Fibroblast of villous mesenchyme (primary cell): ENCODE measurements around the gene SNX25. TPM values are rescaled to one million over a fixed set of nuclear protein-coding genes. Genes with fewer than 3 reads are reported as not detected.

Source experiments
- DNase-seq: peaks from one replicate; pipeline ENCODE4 v3.0.0-alpha.2; 2010; ENCODE audit warnings: low read depth
- H3K4me3 ChIP-seq: 2 replicates; pipeline ENCODE4 v1.5.1; 2011; ENCODE audit warnings: low read depth, mild to moderate bottlenecking, low read length
- CTCF ChIP-seq: IDR thresholded peaks from 2 replicates; pipeline ENCODE4 v1.5.1; 2012; ENCODE audit warnings: low read depth, mild to moderate bottlenecking, low read length; ENCODE audit not compliant: insufficient read depth
- total RNA-seq: library from RNA; depleted of rRNA; stranded (reverse); fragments of >200 nt; gene quantifications from 2 replicates; pipeline ENCODE4 v1.2.3, GENCODE V29; 2012

SNX25 gene
- total RNA-seq, 1 donor = 47.1 TPM

- no peak for DNase-seq
Observed at GRCh38 chr4:185332575-185333464, 123.4 kb downstream of the SNX25 start.

GRCh38 chr4:185334326-185334725, 124.9 kb downstream of the SNX25 start:
- no peak for DNase-seq
- no peak overlapping the region for H3K4me3 ChIP-seq
- TF ChIP-seq CTCF = no peak

More at GRCh38 chr4:185332575-185333464, 123.4 kb downstream of the SNX25 start:
- no peak overlapping the region for H3K4me3 ChIP-seq
- TF ChIP-seq CTCF = no peak

GRCh38 chr4:185335579-185335978, 126.2 kb downstream of the SNX25 start:
- no peak for DNase-seq

GRCh38 chr4:185339941-185340340, 130.5 kb downstream of the SNX25 start:
- no peak overlapping the region for H3K4me3 ChIP-seq
- no peak for TF ChIP-seq CTCF
- DNase-seq = no peak

More at GRCh38 chr4:185335579-185335978, 126.2 kb downstream of the SNX25 start:
- no peak overlapping the region for H3K4me3 ChIP-seq
- TF ChIP-seq CTCF = no peak

GRCh38 chr4:185341377-185341776, 132.0 kb downstream of the SNX25 start:
- no peak overlapping the region for H3K4me3 ChIP-seq
- no peak for TF ChIP-seq CTCF
- no peak for DNase-seq

- H3K4me3 ChIP-seq = no peak overlapping the region
- no peak for DNase-seq
- TF ChIP-seq CTCF = no peak
Observed at GRCh38 chr4:185341841-185342240, 132.4 kb downstream of the SNX25 start.
